ENCODE results near the gene FRMPD2.
"Not testable (repeated sequence)": the region's sequence is repeated elsewhere in the genome, so short reads cannot be mapped to it uniquely, and the experiment has no call there.

Gene FRMPD2

GRCh38 chr10:48231699-48232315 lies 42.7 kb downstream of the FRMPD2 start:
- DNase-seq (ENCODE audit: low read depth): no peak

- no peak for DNase-seq (ENCODE audit: low read depth)
Observed at GRCh38 chr10:48231178-48231577, 43.3 kb downstream of the FRMPD2 start.

GRCh38 chr10:48227213-48227612 lies 47.3 kb downstream of the FRMPD2 start:
- no peak for DNase-seq (ENCODE audit: low read depth)

- DNase-seq (ENCODE audit: low read depth): no peak
Observed at GRCh38 chr10:48224979-48225560, 49.4 kb downstream of the FRMPD2 start.

GRCh38 chr10:48224296-48224695 lies 50.2 kb downstream of the FRMPD2 start:
- DNase-seq (ENCODE audit: low read depth): no peak

GRCh38 chr10:48221814-48222213 lies 52.7 kb downstream of the FRMPD2 start:
- DNase-seq (ENCODE audit: low read depth): no peak

GRCh38 chr10:48221031-48221430 lies 53.5 kb downstream of the FRMPD2 start:
- DNase-seq (ENCODE audit: low read depth): not testable (repeated sequence)

- DNase-seq (ENCODE audit: low read depth): no peak
Observed at GRCh38 chr10:48219194-48219593, 55.3 kb downstream of the FRMPD2 start.

- DNase-seq (ENCODE audit: low read depth): no peak
Observed at GRCh38 chr10:48216744-48217143, 57.8 kb downstream of the FRMPD2 start.

GRCh38 chr10:48216204-48216505 lies 58.3 kb downstream of the FRMPD2 start:
- no peak for DNase-seq (ENCODE audit: low read depth)

- no peak for DNase-seq (ENCODE audit: low read depth)
Observed at GRCh38 chr10:48215486-48216203, 58.9 kb downstream of the FRMPD2 start.

- DNase-seq (ENCODE audit: low read depth): no peak
Observed at GRCh38 chr10:48214716-48215485, 59.6 kb downstream of the FRMPD2 start.

- DNase-seq (ENCODE audit: low read depth): no peak
Observed at GRCh38 chr10:48213047-48213446, 61.4 kb downstream of the FRMPD2 start.

GRCh38 chr10:48211777-48212176 lies 62.7 kb downstream of the FRMPD2 start:
- no peak for DNase-seq (ENCODE audit: low read depth)

- no peak for DNase-seq (ENCODE audit: low read depth)
Observed at GRCh38 chr10:48210966-48211365, 63.5 kb downstream of the FRMPD2 start.

GRCh38 chr10:48210391-48210790 lies 64.1 kb downstream of the FRMPD2 start:
- DNase-seq (ENCODE audit: low read depth): no peak

- no peak for DNase-seq (ENCODE audit: low read depth)
Observed at GRCh38 chr10:48209241-48209640, 65.3 kb downstream of the FRMPD2 start.

- DNase-seq (ENCODE audit: low read depth): no peak
Observed at GRCh38 chr10:48207853-48208252, 66.6 kb downstream of the FRMPD2 start.

- no peak for DNase-seq (ENCODE audit: low read depth)
Observed at GRCh38 chr10:48206482-48207250, 67.8 kb downstream of the FRMPD2 start.

- DNase-seq (ENCODE audit: low read depth): no peak
Observed at GRCh38 chr10:48205918-48206317, 68.6 kb downstream of the FRMPD2 start.

GRCh38 chr10:48199580-48200377 lies 74.7 kb downstream of the FRMPD2 start:
- DNase-seq (ENCODE audit: low read depth): no peak
